ENCODE results near the gene MSH3.

MSH3 gene

DNA sequence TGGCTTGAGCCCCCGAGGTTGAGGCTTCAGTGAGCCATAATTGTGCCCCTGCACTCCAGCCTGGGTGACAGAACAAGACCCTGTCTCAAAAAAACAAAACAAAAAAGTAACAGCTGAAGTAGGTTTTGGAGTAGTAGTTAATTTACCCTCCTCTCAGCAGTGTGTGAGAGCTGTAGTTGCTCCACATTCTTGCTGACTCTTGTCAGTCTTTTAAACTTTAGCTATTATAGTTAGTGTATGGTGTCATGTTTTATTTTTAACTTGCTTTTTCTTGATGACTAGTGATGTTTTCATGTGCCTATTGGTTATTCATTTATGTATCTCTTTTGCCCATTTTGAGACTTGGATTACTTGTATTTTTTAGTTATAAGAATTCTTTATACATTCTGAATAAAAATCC is 53.2 kb downstream of the MSH3 start:
- no peaks in the 10 kb centered on the region for H3K79me2 ChIP-seq (ENCODE audit: control insufficient read depth, low read length)
- H3K9me3 ChIP-seq (ENCODE audit: control insufficient read depth, insufficient read depth, low read length): no peaks in the 10 kb centered on the region
- peaks cover 16% of the 10 kb centered on the region for H3K36me3 ChIP-seq (ENCODE audit: control insufficient read depth, low read length)
- no peaks in the 10 kb centered on the region for H3K9me2 ChIP-seq (replicated peaks; ENCODE audit: control insufficient read depth, low read length)
- peaks cover 14% of the 10 kb centered on the region for H3K4me1 ChIP-seq (ENCODE audit: control insufficient read depth, low read length)
- TF ChIP-seq, protein P1, sequence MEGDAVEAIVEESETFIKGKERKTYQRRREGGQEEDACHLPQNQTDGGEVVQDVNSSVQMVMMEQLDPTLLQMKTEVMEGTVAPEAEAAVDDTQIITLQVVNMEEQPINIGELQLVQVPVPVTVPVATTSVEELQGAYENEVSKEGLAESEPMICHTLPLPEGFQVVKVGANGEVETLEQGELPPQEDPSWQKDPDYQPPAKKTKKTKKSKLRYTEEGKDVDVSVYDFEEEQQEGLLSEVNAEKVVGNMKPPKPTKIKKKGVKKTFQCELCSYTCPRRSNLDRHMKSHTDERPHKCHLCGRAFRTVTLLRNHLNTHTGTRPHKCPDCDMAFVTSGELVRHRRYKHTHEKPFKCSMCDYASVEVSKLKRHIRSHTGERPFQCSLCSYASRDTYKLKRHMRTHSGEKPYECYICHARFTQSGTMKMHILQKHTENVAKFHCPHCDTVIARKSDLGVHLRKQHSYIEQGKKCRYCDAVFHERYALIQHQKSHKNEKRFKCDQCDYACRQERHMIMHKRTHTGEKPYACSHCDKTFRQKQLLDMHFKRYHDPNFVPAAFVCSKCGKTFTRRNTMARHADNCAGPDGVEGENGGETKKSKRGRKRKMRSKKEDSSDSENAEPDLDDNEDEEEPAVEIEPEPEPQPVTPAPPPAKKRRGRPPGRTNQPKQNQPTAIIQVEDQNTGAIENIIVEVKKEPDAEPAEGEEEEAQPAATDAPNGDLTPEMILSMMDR (IDR thresholded peaks at IDR 0.05; ENCODE audit: low read depth, low read length, poor library complexity, severe bottlenecking): no peak
- no peak for TF ChIP-seq EZH2phosphoT487 (IDR thresholded peaks at IDR 0.05; ENCODE audit: borderline replicate concordance, low read length)
- H3K27ac ChIP-seq (ENCODE audit: low read depth, low read length): no peak overlapping the region
- no peak overlapping the region for H3K4me2 ChIP-seq (ENCODE audit: low read length)
- no peak overlapping the region for H3K4me3 ChIP-seq (ENCODE audit: low read length)
- no peaks in the 10 kb centered on the region for H3K27me3 ChIP-seq (ENCODE audit: control insufficient read depth, low read length)
- H3F3A ChIP-seq (ENCODE audit: control insufficient read depth, insufficient read depth): no peaks in the 10 kb centered on the region
- no peaks in the 10 kb centered on the region for H4K20me1 ChIP-seq (ENCODE audit: control insufficient read depth, insufficient read depth, low read depth, low read length)

DNA sequence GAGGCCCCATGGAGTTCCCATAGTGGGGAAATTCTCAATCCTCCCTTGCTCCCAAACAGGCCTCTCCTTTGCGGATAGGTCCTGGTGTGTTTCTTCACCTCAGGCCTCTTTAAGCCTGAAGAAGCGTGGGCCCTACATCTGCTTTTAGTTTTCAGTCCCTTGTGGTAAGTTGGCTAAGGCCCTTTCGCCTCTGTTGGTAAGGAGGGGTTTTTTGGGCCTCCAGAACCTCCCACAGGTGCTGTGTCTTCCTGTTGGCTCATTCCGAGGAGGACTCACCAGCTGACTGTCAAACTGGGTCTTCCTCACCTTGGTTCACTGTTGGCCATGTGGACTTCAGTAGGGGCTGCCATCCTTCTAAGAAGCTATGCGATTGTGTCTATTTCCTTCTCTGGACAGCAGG is 56.8 kb downstream of the MSH3 start:
- H3K27me3 ChIP-seq (ENCODE audit: control insufficient read depth, low read length): no peaks in the 10 kb centered on the region
- no peaks in the 10 kb centered on the region for H4K20me1 ChIP-seq (ENCODE audit: control insufficient read depth, insufficient read depth, low read depth, low read length)
- no peak overlapping the region for H3K4me3 ChIP-seq (ENCODE audit: low read length)
- H3K27ac ChIP-seq (ENCODE audit: low read depth, low read length): no peak overlapping the region
- no peaks in the 10 kb centered on the region for H3F3A ChIP-seq (ENCODE audit: control insufficient read depth, insufficient read depth)
- TF ChIP-seq, protein P1 (IDR thresholded peaks at IDR 0.05; ENCODE audit: low read depth, low read length, poor library complexity, severe bottlenecking): no peak
- no peak for TF ChIP-seq EZH2phosphoT487 (IDR thresholded peaks at IDR 0.05; ENCODE audit: borderline replicate concordance, low read length)
- H3K4me1 ChIP-seq (ENCODE audit: control insufficient read depth, low read length): no peaks in the 10 kb centered on the region
- H3K4me2 ChIP-seq (ENCODE audit: low read length): no peak overlapping the region
- H3K9me3 ChIP-seq (ENCODE audit: control insufficient read depth, insufficient read depth, low read length): no peaks in the 10 kb centered on the region
- H3K79me2 ChIP-seq (ENCODE audit: control insufficient read depth, low read length): no peaks in the 10 kb centered on the region
- peaks cover 25% of the 10 kb centered on the region for H3K36me3 ChIP-seq (ENCODE audit: control insufficient read depth, low read length)
- no peaks in the 10 kb centered on the region for H3K9me2 ChIP-seq (replicated peaks; ENCODE audit: control insufficient read depth, low read length)

GRCh38 chr5:80711938-80712337 is 57.5 kb downstream of the MSH3 start:
- H3K9me3 ChIP-seq (ENCODE audit: control insufficient read depth, insufficient read depth, low read length): no peaks in the 10 kb centered on the region
- no peak overlapping the region for H3K27ac ChIP-seq (ENCODE audit: low read depth, low read length)
- no peaks in the 10 kb centered on the region for H3K9me2 ChIP-seq (replicated peaks; ENCODE audit: control insufficient read depth, low read length)
- no peak overlapping the region for H3K4me3 ChIP-seq (ENCODE audit: low read length)
- H3K4me1 ChIP-seq (ENCODE audit: control insufficient read depth, low read length): no peaks in the 10 kb centered on the region
- H4K20me1 ChIP-seq (ENCODE audit: control insufficient read depth, insufficient read depth, low read depth, low read length): no peaks in the 10 kb centered on the region
- no peak for TF ChIP-seq EZH2phosphoT487 (IDR thresholded peaks at IDR 0.05; ENCODE audit: borderline replicate concordance, low read length)
- TF ChIP-seq, protein P1 (IDR thresholded peaks at IDR 0.05; ENCODE audit: low read depth, low read length, poor library complexity, severe bottlenecking): no peak
- no peaks in the 10 kb centered on the region for H3K27me3 ChIP-seq (ENCODE audit: control insufficient read depth, low read length)
- no peaks in the 10 kb centered on the region for H3K79me2 ChIP-seq (ENCODE audit: control insufficient read depth, low read length)
- no peak overlapping the region for H3K4me2 ChIP-seq (ENCODE audit: low read length)
- H3K36me3 ChIP-seq (ENCODE audit: control insufficient read depth, low read length): peaks cover 27% of the 10 kb centered on the region
- no peaks in the 10 kb centered on the region for H3F3A ChIP-seq (ENCODE audit: control insufficient read depth, insufficient read depth)

- Histone ChIP-seq H4K20me1 (ENCODE audit: control insufficient read depth, insufficient read depth, low read depth, low read length) (no peaks in the 10 kb centered on the region), H3K27me3 (ENCODE audit: control insufficient read depth, low read length) (no peaks in the 10 kb centered on the region), H3F3A (ENCODE audit: control insufficient read depth, insufficient read depth) (no peaks in the 10 kb centered on the region), H3K79me2 (ENCODE audit: control insufficient read depth, low read length) (no peaks in the 10 kb centered on the region), H3K4me2 (ENCODE audit: low read length) (no peak overlapping the region), H3K4me3 (ENCODE audit: low read length) (no peak overlapping the region), H3K4me1 (ENCODE audit: control insufficient read depth, low read length) (no peaks in the 10 kb centered on the region), H3K9me3 (ENCODE audit: control insufficient read depth, insufficient read depth, low read length) (no peaks in the 10 kb centered on the region), H3K9me2 (replicated peaks; ENCODE audit: control insufficient read depth, low read length) (no peaks in the 10 kb centered on the region), H3K36me3 (ENCODE audit: control insufficient read depth, low read length) (peaks cover 23% of the 10 kb centered on the region), H3K27ac (ENCODE audit: low read depth, low read length) (no peak overlapping the region)
- TF ChIP-seq EZH2phosphoT487 (IDR thresholded peaks at IDR 0.05; ENCODE audit: borderline replicate concordance, low read length): no peak
- TF ChIP-seq, protein P1 (IDR thresholded peaks at IDR 0.05; ENCODE audit: low read depth, low read length, poor library complexity, severe bottlenecking): no peak
Observed at GRCh38 chr5:80712919-80713318, 58.5 kb downstream of the MSH3 start.
